ENCODE data around the gene JPT1. TPM values are rescaled to one million over a fixed set of nuclear protein-coding genes. Genes with fewer than 3 reads are reported as not detected.
"Not testable (repeated sequence)": the region's sequence is repeated elsewhere in the genome, so short reads cannot be mapped to it uniquely, and the experiment has no call there.

Gene JPT1
- total RNA-seq, 4 donors from 2014 or later = 18.8 to 45.9 (median 31.7) TPM

GRCh38 chr17:75135452-75135851 is 18.9 kb downstream of the JPT1 start:
- ATAC-seq (ENCODE audit: low FRiP score) (no peak), DNase-seq (ENCODE audit: low spot score) (no peak)
- TF ChIP-seq CTCF (IDR thresholded peaks at IDR 0.05) = no peak

- not testable (repeated sequence) for DNase-seq (ENCODE audit: low spot score)
These were observed 20.5 kb downstream of the JPT1 start for GRCh38 chr17:75133607-75134347.

GRCh38 chr17:75133001-75133400 is 21.3 kb downstream of the JPT1 start:
- DNase-seq (ENCODE audit: low spot score) = no peak
- ATAC-seq (ENCODE audit: low FRiP score) = no peak
- TF ChIP-seq CTCF (IDR thresholded peaks at IDR 0.05) = no peak

More at GRCh38 chr17:75133607-75134347, 20.5 kb downstream of the JPT1 start:
- not testable (repeated sequence) for ATAC-seq (ENCODE audit: low FRiP score)

GRCh38 chr17:75132018-75133000 is 22.0 kb downstream of the JPT1 start:
- ATAC-seq (ENCODE audit: low FRiP score); DNase-seq (ENCODE audit: low spot score): not testable (repeated sequence)

- peak in 1 of 3 donors; percentile 67 for TF ChIP-seq CTCF (IDR thresholded peaks at IDR 0.05)
- peak; percentile 46 for DNase-seq (ENCODE audit: low spot score)
These were observed 22.9 kb downstream of the JPT1 start, which contains the start of gene NT5C for GRCh38 chr17:75131278-75132017. Gene NT5C, minus strand, starts transcription at chr17:75131742. Its CDS starts 35 bp downstream, at chr17:75131707.

GRCh38 chr17:75130632-75131277 is 23.6 kb downstream of the JPT1 start:
- DNase-seq (ENCODE audit: low spot score) (no peak), ATAC-seq (ENCODE audit: low FRiP score) (peak; percentile 55)
- no peak for TF ChIP-seq CTCF (IDR thresholded peaks at IDR 0.05)

More at GRCh38 chr17:75131278-75132017, 22.9 kb downstream of the JPT1 start, which contains the start of gene NT5C:
- peak; percentile 93 for ATAC-seq (ENCODE audit: low FRiP score)

- no peak for ATAC-seq (ENCODE audit: low FRiP score)
- no peak for DNase-seq (ENCODE audit: low spot score)
- TF ChIP-seq CTCF (IDR thresholded peaks at IDR 0.05) = no peak
These were observed 24.2 kb downstream of the JPT1 start for GRCh38 chr17:75130059-75130631.
